H9 (cell line): ENCODE measurements around the gene KREMEN2. TPM values are rescaled to one million over a fixed set of nuclear protein-coding genes. Genes with fewer than 3 reads are reported as not detected.

Experiments used
- DNase-seq: peaks from one replicate; pipeline ENCODE4 v3.0.0-alpha.2; 2017
- H2AFZ ChIP-seq: one replicate; pipeline ENCODE4 v1.6.1; 2013; ENCODE audit warnings: mild to moderate bottlenecking, low read length, control low read depth, moderate library complexity
- H2AK5ac ChIP-seq: 2 replicates; pipeline ENCODE4 v1.6.1; 2013; ENCODE audit warnings: low read length, control low read depth, mixed read lengths; ENCODE audit not compliant: insufficient read length
- H2BK120ac ChIP-seq: one replicate; pipeline ENCODE4 v1.6.1; 2013; ENCODE audit warnings: low read depth, mild to moderate bottlenecking, low read length, control low read depth, inconsistent platforms; ENCODE audit not compliant: poor library complexity, severe bottlenecking
- H2BK12ac ChIP-seq: 2 replicates; pipeline ENCODE4 v1.6.1; 2013; ENCODE audit warnings: low read length, control low read depth, mixed read lengths, low read depth; ENCODE audit not compliant: insufficient read length
- H2BK15ac ChIP-seq: 2 replicates; pipeline ENCODE4 v1.6.1; 2013; ENCODE audit warnings: low read depth, low read length, control low read depth
- H2BK20ac ChIP-seq: one replicate; pipeline ENCODE4 v1.6.1; 2013; ENCODE audit warnings: low read depth, mild to moderate bottlenecking, low read length, control low read depth, inconsistent platforms; ENCODE audit not compliant: poor library complexity, severe bottlenecking
- H2BK5ac ChIP-seq: 2 replicates; pipeline ENCODE4 v1.6.1; 2013; ENCODE audit warnings: low read length, control low read depth, mixed read lengths; ENCODE audit not compliant: insufficient read length
- H3K14ac ChIP-seq: 2 replicates; pipeline ENCODE4 v1.6.1; 2013; ENCODE audit warnings: low read length, control low read depth; ENCODE audit not compliant: insufficient read depth
- H3K18ac ChIP-seq: 2 replicates; pipeline ENCODE4 v1.6.1; 2013; ENCODE audit warnings: low read depth, mild to moderate bottlenecking, mixed read lengths, low read length, control low read depth; ENCODE audit not compliant: insufficient read length
- H3K23ac ChIP-seq: 2 replicates; pipeline ENCODE4 v1.6.1; 2013; ENCODE audit warnings: low read length, control low read depth, mixed read lengths, low read depth; ENCODE audit not compliant: insufficient read length
- H3K23me2 ChIP-seq: 2 replicates; pipeline ENCODE4 v1.6.1; 2013; ENCODE audit warnings: low read depth, mild to moderate bottlenecking, mixed read lengths, low read length, control low read depth; ENCODE audit not compliant: insufficient read length, poor library complexity, severe bottlenecking
- H3K27ac ChIP-seq: 2 replicates; pipeline ENCODE4 v1.5.1; 2013; ENCODE audit warnings: low read length, control low read depth, mixed read lengths, low read depth; ENCODE audit not compliant: insufficient read length
- H3K27me3 ChIP-seq: 2 replicates; pipeline ENCODE4 v1.6.1; 2013; ENCODE audit warnings: low read length, control low read depth, inconsistent platforms; ENCODE audit not compliant: insufficient read depth
- H3K4ac ChIP-seq: 2 replicates; pipeline ENCODE4 v1.6.1; 2013; ENCODE audit warnings: low read depth, mild to moderate bottlenecking, control low read depth, inconsistent platforms, low read length, moderate library complexity
- H3K4me1 ChIP-seq: 2 replicates; pipeline ENCODE4 v1.6.1; 2013; ENCODE audit warnings: low read length, control low read depth, inconsistent platforms; ENCODE audit not compliant: insufficient read depth
- H3K4me2 ChIP-seq: 2 replicates; pipeline ENCODE4 v1.6.1; 2013; ENCODE audit warnings: low read length, control low read depth, mixed read lengths; ENCODE audit not compliant: insufficient read length, insufficient read depth
- H3K56ac ChIP-seq: 2 replicates; pipeline ENCODE4 v1.6.1; 2013; ENCODE audit warnings: low read depth, mild to moderate bottlenecking, mixed read lengths, low read length, control low read depth; ENCODE audit not compliant: insufficient read length
- H3K79me1 ChIP-seq: 2 replicates; pipeline ENCODE4 v1.6.1; 2013; ENCODE audit warnings: low read depth, mild to moderate bottlenecking, moderate library complexity, low read length, control low read depth, inconsistent platforms; ENCODE audit not compliant: insufficient read depth, poor library complexity, severe bottlenecking
- H3K79me2 ChIP-seq: 2 replicates; pipeline ENCODE4 v1.6.1; 2013; ENCODE audit warnings: low read length, control low read depth, inconsistent platforms; ENCODE audit not compliant: insufficient read depth
- H3K9ac ChIP-seq: 2 replicates; pipeline ENCODE4 v1.6.1; 2013; ENCODE audit warnings: low read length, control low read depth, mixed read lengths; ENCODE audit not compliant: insufficient read length; ENCODE audit errors: extremely low read depth
- H3K9me3 ChIP-seq: one replicate; pipeline ENCODE4 v1.6.1; 2013; ENCODE audit warnings: low read depth, low read length, inconsistent platforms; ENCODE audit not compliant: control insufficient read depth
- H3T11ph ChIP-seq: one replicate; pipeline ENCODE4 v1.6.1; 2013; ENCODE audit warnings: mild to moderate bottlenecking, low read length, control low read depth, inconsistent platforms
- H4K20me1 ChIP-seq: one replicate; pipeline ENCODE4 v1.6.1; 2013; ENCODE audit not compliant: control insufficient read depth, insufficient read length, insufficient read depth
- H4K5ac ChIP-seq: 2 replicates; pipeline ENCODE4 v1.6.1; 2013; ENCODE audit warnings: low read depth, mild to moderate bottlenecking, mixed read lengths, low read length, control low read depth; ENCODE audit not compliant: insufficient read length
- H4K8ac ChIP-seq: replicated peaks from 2 replicates; pipeline ENCODE4 v1.6.1; 2013; ENCODE audit warnings: low read length, control low read depth, mixed read lengths, low read depth; ENCODE audit not compliant: insufficient read length
- H4K91ac ChIP-seq: 2 replicates; pipeline ENCODE4 v1.6.1; 2013; ENCODE audit warnings: low read depth, mild to moderate bottlenecking, moderate library complexity, mixed read lengths, low read length, control low read depth; ENCODE audit not compliant: insufficient read length
- H3K27ac Mint-ChIP-seq, 3 experiments: 2 replicates in 2 of 3; 3 replicates in 1 of 3; pipeline ENCODE4 v1.8.0; 2020 to 2021; ENCODE audit warnings: mixed read lengths in 3 of 3, mild to moderate bottlenecking in 1 of 3, moderate library complexity in 1 of 3
- H3K27me3 Mint-ChIP-seq: 2 replicates; pipeline ENCODE4 v1.8.0; 2021; ENCODE audit warnings: low read depth, mild to moderate bottlenecking, moderate library complexity, mixed read lengths
- H3K36me3 Mint-ChIP-seq, 3 experiments: 2 replicates in 2 of 3; 3 replicates in 1 of 3; pipeline ENCODE4 v1.8.0; 2020 to 2021; ENCODE audit warnings: low read depth in 3 of 3, mixed read lengths in 3 of 3; ENCODE audit not compliant: insufficient read depth in 1 of 3
- H3K4me1 Mint-ChIP-seq, 2 experiments: 2 replicates each; pipeline ENCODE4 v1.8.0; 2020; ENCODE audit warnings: mixed read lengths in 2 of 2
- H3K4me3 Mint-ChIP-seq, 2 experiments: 2 replicates in 1 of 2; 3 replicates in 1 of 2; pipeline ENCODE4 v1.8.0; 2020 to 2021; ENCODE audit warnings: mild to moderate bottlenecking in 2 of 2, mixed read lengths in 2 of 2, moderate library complexity in 1 of 2
- H3K9me3 Mint-ChIP-seq, 2 experiments: 2 replicates in 1 of 2; 3 replicates in 1 of 2; pipeline ENCODE4 v1.8.0; 2020; ENCODE audit warnings: mild to moderate bottlenecking in 2 of 2, mixed read lengths in 2 of 2, moderate library complexity in 1 of 2
- WGBS: extraction: QIAGEN DNeasy Blood & Tissue Kit; methylation state at CpG from one replicate; pipeline ENCODE4 v1.1.7; 2013; ENCODE audit warnings: missing lambda C conversion rate, low lambda C conversion rate, mixed read lengths; ENCODE audit not compliant: insufficient read length; ENCODE audit errors: extremely low coverage; 5-methylcytosine and 5-hydroxymethylcytosine counted together
- total RNA-seq: library from RNA; stranded (reverse); gene quantifications from 2 replicates; pipeline ENCODE4 v1.2.1, GENCODE V29; 2021
- TF ChIP-seq, protein P1 (sequence below): fragments of 200-600 bp; sonication (generic); conservative IDR thresholded peaks from 3 replicates; pipeline ENCODE4 v1.8.0; 2021; ENCODE audit warnings: antibody characterized with exemption, mild to moderate bottlenecking

KREMEN2 gene
- total RNA-seq, 1 experiment from 2014 or later = 12.8 TPM

DNA sequence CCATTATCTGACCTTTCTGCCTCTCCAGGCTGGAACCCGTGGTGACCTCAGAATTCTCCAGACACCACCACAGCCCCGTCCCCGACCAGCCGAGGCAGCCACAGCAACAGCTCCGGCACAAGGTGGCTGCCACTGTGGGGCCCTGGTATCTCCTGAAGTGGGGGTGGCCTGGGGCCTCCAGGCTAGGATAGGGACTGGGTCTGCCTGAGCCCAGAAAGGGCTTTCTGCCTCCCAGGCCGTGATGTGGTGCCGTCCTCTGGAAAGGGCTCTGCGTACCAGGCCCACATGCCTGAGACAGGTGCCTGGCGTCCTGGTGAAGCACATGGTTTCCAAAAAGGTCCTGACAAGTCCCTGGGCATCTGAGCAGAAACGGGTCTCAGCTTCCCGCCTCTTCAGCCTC, 35.3 kb upstream of the KREMEN2 start:
- no peaks in the 10 kb centered on the region for H3K79me1 ChIP-seq
- H3T11ph ChIP-seq = no peak overlapping the region
- Mint-ChIP-seq H3K4me1 (peaks cover 28 to 30% of the 10 kb centered on the region in 2 experiments), H3K27ac (peak overlapping the region in 1 of 3 experiments; percentile 88; a peak in 2 of 7 replicates), H3K4me3 (no peak overlapping the region), H3K9me3 (peaks cover 10 to 11% of the 10 kb centered on the region in 2 experiments), H3K27me3 (peaks cover 6% of the 10 kb centered on the region), H3K36me3 (peaks cover 9 to 12% (median 10%) of the 10 kb centered on the region in 3 experiments; a peak in 6 of 7 replicates)
- H3K56ac ChIP-seq = no peak overlapping the region
- H2BK120ac ChIP-seq = no peak overlapping the region
- H2BK5ac ChIP-seq = no peak overlapping the region
- WGBS = no CpG with 5 or more reads among the region's 11 CpGs
- no peak overlapping the region for H3K9ac ChIP-seq
- H4K20me1 ChIP-seq = no peaks in the 10 kb centered on the region
- no peaks in the 10 kb centered on the region for H3K27me3 ChIP-seq
- H3K79me2 ChIP-seq = no peaks in the 10 kb centered on the region
- DNase-seq = no peak
- no peak overlapping the region for H2BK15ac ChIP-seq
- H3K4ac ChIP-seq = no peak overlapping the region
- H3K27ac ChIP-seq = no peak overlapping the region
- TF ChIP-seq, protein P1, sequence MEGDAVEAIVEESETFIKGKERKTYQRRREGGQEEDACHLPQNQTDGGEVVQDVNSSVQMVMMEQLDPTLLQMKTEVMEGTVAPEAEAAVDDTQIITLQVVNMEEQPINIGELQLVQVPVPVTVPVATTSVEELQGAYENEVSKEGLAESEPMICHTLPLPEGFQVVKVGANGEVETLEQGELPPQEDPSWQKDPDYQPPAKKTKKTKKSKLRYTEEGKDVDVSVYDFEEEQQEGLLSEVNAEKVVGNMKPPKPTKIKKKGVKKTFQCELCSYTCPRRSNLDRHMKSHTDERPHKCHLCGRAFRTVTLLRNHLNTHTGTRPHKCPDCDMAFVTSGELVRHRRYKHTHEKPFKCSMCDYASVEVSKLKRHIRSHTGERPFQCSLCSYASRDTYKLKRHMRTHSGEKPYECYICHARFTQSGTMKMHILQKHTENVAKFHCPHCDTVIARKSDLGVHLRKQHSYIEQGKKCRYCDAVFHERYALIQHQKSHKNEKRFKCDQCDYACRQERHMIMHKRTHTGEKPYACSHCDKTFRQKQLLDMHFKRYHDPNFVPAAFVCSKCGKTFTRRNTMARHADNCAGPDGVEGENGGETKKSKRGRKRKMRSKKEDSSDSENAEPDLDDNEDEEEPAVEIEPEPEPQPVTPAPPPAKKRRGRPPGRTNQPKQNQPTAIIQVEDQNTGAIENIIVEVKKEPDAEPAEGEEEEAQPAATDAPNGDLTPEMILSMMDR = no peak
- H3K18ac ChIP-seq = no peak overlapping the region
- no peak overlapping the region for H4K91ac ChIP-seq
- H2BK20ac ChIP-seq = no peak overlapping the region
- H3K23ac ChIP-seq = no peak overlapping the region
- no peak overlapping the region for H3K14ac ChIP-seq
- no peaks in the 10 kb centered on the region for H3K4me1 ChIP-seq
- no peak overlapping the region for H4K5ac ChIP-seq
- no peaks in the 10 kb centered on the region for H3K9me3 ChIP-seq
- H2AFZ ChIP-seq = no peak overlapping the region
- H2BK12ac ChIP-seq = no peak overlapping the region
- H4K8ac ChIP-seq = no peak overlapping the region
- H3K4me2 ChIP-seq = no peak overlapping the region
- H3K23me2 ChIP-seq = peaks cover 5% of the 10 kb centered on the region
- no peak overlapping the region for H2AK5ac ChIP-seq
